Endothelial cell of umbilical vein (primary cell): ENCODE measurements around the gene CRYBG3.

Source experiments
- EZH2 ChIP-seq: IDR thresholded peaks from 2 replicates; pipeline ENCODE4 v1.6.1; 2012; ENCODE audit warnings: borderline replicate concordance, low read depth, mild to moderate bottlenecking, moderate library complexity, low read length, inconsistent platforms; ENCODE audit not compliant: severe bottlenecking
- GATA2 ChIP-seq: IDR thresholded peaks from 2 replicates; pipeline ENCODE4 v1.7.0; 2011; ENCODE audit warnings: low read depth, mild to moderate bottlenecking, moderate library complexity, mixed read lengths, low read length; ENCODE audit not compliant: insufficient read length, insufficient read depth
- MYC ChIP-seq: IDR thresholded peaks from one replicate; pipeline ENCODE4 v1.6.1; 2011; ENCODE audit warnings: mild to moderate bottlenecking, low read depth, low read length
- POLR2A ChIP-seq: IDR thresholded peaks from 2 replicates; pipeline ENCODE4 v1.6.1; 2012; ENCODE audit warnings: low read depth, mild to moderate bottlenecking, control low read depth, low read length
- TF ChIP-seq, protein P1 (sequence below), 2 donors: IDR thresholded peaks; 1 replicate in 1 of 2; 2 replicates in 1 of 2; pipeline ENCODE4 v1.5.1; 2011; ENCODE audit warnings: low read length in 2 of 2, mild to moderate bottlenecking in 2 of 2, moderate library complexity in 2 of 2, control low read depth in 1 of 2, inconsistent platforms in 1 of 2, low read depth in 1 of 2; ENCODE audit not compliant: insufficient read depth in 1 of 2; ENCODE audit errors: extremely low read depth in 1 of 2

DNA sequence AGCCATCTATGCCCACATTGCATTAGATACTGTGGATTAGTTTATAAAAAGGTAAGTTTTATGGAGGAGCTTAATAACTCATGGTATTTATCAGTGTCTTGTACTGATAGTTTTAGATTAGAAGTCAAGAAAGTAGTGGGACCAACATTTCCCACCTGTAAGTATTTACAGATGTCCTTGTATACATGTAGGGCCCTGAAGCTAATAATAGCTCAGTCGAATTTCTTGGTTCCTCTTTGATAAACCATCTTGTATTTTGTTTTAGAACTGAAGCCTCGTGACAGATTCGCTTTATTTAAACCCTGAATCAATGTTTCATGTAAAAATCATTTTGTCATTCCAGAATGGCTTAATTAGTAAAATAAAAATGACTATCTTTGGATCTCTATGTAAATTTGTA lies 73.4 kb downstream of the CRYBG3 start:
- no peak for TF ChIP-seq MYC
- TF ChIP-seq EZH2: no peak
- TF ChIP-seq POLR2A: no peak
- TF ChIP-seq, protein P1, sequence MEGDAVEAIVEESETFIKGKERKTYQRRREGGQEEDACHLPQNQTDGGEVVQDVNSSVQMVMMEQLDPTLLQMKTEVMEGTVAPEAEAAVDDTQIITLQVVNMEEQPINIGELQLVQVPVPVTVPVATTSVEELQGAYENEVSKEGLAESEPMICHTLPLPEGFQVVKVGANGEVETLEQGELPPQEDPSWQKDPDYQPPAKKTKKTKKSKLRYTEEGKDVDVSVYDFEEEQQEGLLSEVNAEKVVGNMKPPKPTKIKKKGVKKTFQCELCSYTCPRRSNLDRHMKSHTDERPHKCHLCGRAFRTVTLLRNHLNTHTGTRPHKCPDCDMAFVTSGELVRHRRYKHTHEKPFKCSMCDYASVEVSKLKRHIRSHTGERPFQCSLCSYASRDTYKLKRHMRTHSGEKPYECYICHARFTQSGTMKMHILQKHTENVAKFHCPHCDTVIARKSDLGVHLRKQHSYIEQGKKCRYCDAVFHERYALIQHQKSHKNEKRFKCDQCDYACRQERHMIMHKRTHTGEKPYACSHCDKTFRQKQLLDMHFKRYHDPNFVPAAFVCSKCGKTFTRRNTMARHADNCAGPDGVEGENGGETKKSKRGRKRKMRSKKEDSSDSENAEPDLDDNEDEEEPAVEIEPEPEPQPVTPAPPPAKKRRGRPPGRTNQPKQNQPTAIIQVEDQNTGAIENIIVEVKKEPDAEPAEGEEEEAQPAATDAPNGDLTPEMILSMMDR (IDR thresholded peaks at IDR 0.05; ENCODE audit: extremely low read depth in 1 of 2, insufficient read depth in 1 of 2, low read depth in 1 of 2, low read length in 2 of 2): no peak
- TF ChIP-seq GATA2: no peak
